CD4-positive, alpha-beta T cell treated with Interleukin-4 for 4 hours (primary cell): ENCODE measurements around the gene MRGPRD.
"Not testable (repeated sequence)": the region's sequence is repeated elsewhere in the genome, so short reads cannot be mapped to it uniquely, and the experiment has no call there.

Source experiments
- DNase-seq: peaks from one replicate; pipeline ENCODE4 v3.0.0-alpha.2; 2020

The MRGPRD gene

DNA sequence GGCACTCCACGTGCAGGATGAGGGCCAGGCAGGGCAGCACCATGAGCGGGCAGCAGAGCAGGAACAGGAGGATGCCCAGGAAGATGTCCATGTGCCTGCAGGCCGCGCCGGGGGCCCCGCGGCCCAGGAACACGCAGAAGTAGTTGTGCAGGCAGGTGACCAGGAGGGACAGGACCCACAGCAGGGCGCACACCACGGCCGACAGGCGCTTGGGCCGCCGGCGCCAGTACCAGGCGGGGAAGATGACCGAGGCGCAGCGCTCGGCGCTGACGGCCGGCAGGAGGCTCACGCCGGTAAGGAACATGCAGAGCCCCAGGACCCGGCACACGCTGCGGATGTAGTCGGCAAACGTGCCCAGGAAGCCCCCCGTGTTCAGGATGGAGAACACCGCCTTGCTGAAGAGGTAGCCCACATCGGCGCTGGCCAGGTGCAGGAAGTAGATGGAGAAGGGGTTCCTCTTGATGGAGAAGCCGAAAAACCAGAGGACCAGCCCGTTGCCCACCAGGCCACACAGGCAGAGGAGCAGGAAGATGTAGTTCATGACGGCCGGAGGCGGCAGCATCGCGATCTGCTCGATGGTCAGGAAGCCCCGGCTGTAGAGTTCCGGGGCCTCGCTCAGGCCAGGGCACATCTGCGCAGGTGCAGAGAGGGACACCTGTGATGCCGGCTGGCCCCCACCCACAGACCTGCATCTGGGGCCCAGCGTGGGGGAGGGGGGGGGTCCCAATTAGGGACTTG lies 25.0 kb upstream of the MRGPRD start:
- DNase-seq = no peak

DNA sequence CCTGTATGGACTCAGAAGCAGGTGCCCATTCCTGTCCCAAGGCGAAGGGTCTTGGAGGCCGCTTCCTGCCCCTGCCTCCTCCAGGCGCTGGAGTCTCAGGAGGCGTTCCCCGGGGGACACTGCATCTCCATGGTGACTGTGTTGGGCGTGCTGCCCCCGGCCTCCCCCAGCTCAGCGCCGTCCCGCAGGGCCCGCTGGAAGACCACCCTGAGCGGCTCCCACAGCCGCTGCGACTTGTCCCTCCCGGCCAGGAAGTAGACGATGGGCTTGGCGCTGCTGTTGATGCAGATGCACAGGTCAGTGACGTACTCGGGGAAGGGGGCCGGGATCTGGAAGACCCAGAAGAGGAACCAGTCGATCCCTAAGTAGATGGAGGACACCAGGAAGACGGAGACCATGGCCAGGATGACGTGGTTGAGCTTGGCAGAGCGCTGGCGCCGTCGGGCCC lies 24.4 kb upstream of the MRGPRD start:
- DNase-seq = no peak

DNA sequence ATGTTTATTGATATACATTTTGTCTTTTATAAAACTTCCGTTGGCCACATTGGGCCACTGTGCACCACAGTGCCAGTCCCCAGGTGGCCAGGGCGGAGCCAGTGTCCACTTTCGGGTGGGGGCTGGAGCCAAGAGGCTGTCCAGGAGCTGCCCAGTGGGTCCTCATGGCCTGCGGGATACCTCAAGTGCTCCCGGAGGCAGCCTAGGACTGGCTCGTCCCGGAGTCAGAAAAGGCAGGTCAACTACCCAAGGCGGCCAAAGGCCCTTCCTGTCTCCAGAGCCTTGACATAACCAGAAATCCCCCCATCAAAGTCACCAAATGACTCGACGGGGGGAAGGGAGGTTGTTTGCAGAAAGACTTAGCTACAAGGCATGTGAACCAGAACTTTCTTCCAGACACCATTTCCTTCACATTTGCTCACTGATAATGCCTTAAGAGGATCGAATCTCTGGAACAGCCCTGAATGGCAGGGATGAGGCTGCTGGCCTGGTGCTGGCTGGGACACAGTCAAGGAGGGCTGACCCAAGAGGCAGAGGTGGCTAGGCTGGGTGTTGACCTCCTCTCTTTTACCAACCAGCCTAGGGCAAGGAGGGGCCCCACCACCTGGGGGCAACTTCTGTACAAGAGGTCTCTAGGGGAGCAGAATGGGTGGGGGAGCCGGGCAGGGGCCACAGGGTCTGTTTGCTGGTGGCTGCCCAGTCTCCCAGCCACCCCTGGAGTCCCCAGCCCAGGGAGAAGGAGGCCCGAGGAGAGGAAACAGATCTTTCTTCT lies 23.8 kb upstream of the MRGPRD start:
- DNase-seq = no peak

DNA sequence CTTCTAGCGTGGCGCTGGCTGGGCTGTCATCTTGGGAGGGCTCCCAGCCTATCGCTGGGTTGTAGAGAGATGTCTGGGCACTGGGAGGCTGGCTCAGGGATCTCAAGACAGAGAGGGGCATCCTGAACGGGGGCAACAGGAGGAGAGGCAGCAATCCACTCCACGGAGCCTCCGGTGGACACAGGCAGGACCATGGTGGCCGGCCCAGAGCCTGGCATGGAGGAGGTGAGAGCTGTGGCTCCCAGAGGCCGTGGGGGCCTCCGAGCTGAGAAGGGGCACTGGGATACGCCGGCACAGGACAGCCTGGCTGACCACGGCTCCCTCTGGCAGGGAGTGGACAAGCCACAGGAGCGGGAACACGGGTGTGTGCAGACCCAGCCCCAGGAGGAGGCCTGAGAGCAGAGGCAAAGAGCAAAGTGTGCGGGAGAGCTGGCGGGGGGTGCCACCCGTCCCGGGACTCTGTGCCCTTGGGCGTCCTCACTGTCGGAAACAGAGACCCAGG lies 23.1 kb upstream of the MRGPRD start:
- DNase-seq = no peak

DNA sequence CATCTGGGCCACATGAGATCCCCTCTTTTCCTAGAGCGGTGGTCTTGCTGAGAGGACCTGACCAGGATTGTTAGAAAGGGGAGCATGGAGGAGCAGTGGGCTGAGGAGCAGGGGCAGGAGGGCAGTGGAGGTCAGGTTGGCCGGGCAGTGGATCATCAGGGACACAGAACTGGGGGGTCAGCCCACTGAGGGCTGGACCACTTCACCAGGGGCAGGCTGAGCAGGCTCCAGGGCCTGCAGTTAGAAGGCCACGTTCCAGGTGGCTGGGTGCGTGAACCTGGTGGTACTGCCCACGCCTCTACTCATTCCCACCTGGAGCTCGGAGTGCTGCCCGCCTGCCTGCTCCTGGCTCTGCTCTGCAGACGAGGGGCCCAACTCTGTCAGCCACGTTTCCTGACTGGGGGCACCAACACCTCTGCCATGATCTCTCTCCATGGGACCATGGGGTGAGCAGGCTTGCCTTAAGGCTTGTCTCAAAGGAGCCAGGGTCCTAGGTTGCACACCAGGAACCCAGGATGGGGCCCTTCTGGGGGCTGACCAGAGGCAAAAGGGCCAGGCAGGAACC lies 22.6 kb upstream of the MRGPRD start:
- DNase-seq = no peak

DNA sequence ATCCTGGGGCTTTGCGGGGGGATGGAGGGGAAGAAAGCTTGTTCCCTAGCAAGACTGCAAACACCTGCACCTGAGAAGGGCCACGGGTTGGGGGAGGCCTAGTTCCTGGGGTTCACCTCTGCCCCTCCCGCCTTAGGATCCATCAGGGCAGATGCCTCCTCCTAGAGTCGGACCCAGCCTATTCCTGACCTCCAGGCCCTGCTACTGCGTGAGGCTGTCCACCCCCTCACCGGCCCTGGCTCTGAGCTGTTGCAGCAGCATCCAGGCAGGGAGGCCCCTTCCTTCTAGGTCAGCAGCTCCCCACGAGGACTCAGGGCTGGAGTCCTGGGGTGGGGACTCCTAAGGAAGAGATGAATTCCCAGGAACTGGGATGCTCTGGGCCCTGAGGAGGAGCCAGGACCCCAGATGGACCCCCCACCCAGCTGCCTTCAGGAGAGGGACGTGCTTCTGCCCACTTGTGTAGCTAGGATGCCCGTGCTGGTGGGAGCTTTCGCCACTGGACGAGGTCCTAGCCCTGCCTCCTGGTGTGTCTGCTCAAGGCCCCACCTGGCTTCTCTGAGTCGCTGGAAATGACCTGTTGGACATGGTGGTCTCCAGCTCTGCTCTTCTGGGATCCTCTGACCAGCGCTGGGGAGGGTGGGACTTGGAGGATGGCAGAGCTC lies 21.9 kb upstream of the MRGPRD start:
- DNase-seq = no peak

DNA sequence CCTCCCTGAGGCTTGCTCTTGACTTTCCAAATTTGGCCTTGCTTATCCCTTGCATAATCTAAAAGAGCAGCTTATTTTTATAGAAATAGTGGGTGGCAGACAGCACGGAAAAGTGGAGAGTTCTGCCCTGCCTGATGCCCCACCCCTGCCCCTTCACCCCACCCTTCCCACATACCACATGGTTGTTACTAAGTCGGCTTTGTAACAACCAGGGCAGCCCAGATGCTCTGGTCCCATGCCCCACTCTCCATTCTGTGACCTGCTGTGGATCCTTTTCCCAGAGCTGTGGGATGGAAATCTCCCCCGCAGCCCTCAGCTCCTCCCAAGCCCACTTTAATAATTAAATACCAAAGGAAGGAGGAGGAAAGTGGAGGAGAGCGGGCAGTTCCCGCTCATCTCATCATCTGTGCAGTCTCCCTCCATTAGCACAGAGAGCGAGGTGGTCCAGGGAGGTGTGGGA lies 21.4 kb upstream of the MRGPRD start:
- DNase-seq = no peak

DNA sequence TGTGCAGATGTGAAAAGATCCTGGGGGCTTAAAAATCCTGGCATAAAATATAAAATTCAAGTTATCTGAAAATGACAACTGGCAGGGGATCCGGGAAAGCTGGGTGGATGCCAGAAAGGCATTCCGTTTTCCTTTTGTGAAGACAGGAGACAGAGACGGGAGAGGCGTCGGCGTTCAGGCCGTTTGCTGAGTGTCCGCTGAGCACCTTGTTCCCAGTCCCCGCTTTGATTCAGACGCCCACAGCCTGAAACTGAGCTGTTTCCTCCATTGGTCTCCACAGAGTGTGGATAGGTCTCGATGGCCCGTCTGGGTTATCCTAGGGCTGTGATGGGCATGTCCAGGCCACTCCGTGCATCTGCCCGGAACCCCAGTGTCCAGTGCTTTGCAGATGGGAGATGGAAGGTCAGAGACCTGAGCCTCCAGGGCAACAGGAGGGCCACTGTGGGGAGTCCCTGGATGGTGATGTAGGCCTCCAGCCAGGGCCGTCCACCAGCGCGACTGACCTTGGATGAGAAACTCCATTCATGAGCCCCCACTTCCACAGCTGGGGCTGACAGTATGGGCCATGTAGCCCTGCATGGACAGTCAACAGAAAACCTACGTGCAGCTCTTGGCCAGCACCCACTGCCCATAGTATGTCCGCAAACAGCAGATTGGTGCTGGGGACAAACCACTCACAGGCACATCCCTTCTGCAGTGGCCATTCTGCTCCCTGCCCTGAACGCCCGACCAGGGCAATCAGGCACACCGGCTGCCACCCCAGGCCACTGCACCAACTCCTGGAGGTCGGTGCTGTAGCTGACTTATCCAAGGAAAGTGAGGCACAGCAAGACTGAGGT lies 20.7 kb upstream of the MRGPRD start:
- no peak for DNase-seq

DNA sequence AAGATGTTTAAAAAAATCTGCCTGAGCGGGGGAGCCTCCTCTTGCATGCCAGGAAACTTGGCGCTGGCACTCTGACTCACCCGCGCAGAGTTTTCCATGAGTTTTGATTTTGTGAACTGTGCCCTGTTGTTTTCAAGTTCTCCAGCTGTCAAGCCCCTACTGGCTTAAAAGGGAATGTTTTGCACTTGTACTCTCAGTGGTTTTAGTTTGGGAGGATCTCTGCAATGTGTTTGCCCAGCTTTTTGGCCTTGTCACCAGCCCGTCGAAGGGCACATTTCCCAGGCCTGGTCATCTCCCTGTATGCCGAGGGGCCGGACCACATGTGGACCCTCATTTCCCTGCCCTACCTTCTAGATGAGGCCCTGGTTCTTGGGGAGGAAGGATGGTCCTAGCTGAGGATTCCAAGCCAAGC lies 20.1 kb upstream of the MRGPRD start:
- DNase-seq = no peak

DNA sequence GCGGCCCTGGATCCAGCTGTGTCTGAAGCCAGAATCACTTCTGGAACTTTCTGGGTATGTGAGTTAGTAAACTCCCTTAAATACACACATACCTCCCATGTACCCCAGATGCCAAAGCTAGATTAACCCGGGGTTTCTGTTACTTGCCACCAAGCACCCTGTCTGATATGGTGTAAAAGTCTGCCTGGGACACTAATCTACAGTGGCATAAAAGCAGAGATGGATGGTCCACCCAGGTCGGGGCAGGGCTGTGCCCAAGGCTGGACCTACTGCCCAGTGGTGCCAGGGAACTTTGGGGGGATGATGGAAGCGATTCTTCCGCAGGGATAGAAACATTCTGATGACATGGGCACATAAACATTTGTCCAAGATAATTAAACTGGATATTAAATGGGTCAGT lies 19.6 kb upstream of the MRGPRD start:
- no peak for DNase-seq

DNA sequence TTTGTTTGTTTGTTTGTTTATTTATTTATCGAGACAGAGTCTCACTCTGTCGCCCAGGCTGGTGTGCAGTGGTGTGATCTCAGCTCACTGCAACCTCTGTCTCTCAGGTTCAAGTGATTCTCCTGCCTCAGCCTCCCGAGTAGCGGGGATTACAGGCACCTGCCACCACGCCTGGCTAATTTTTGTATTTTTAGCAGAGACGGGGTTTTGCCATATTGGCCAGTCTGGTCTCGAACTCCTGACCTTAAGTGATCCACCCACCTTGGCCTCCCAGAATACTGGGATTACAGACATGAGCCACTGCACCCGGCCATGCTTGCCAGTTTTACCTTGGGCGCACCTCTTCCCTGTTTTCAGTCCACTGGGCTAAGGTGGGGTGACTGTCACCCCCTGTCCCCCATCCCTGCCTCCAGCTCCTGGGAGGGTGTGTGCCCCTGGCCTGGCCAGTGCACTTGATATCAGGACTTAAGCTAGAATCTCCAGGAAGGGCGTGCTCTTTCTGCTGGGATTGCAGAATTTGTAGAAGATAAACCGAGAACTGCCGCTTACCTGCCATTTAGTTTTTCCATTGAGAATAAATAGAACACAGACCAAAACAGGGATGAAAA lies 19.1 kb upstream of the MRGPRD start:
- DNase-seq = not testable (repeated sequence)

DNA sequence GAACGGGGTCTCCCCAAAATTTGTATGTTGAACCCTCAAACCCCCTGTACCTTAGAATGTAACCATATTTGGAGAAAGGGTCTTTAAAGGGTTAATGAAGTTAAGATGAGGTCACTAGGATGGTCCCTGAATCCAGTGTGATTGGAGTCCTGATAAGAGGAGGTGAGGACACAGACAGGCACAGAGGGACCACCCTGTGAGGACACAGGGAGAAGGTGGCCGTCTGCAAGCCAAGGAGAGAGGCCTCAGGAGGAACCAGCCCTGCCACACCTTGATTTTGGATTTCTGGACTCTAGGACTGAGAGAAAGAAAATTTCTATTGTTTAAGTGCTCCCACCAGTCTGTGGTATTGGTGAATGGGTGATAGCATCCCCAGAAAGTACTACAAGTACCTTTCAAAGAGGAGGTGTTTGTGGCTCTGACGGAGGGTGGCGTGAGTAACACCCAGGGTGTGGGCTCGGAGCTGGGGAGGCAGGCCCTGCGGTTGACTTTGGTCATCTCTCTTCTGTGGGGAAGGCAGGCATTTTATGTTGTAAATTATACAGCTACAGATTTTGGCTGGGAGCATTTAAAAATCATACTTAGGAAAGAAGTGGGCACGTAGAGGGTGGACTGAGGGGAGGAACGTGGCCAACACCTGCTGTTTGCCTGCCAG lies 18.4 kb upstream of the MRGPRD start:
- DNase-seq = no peak

DNA sequence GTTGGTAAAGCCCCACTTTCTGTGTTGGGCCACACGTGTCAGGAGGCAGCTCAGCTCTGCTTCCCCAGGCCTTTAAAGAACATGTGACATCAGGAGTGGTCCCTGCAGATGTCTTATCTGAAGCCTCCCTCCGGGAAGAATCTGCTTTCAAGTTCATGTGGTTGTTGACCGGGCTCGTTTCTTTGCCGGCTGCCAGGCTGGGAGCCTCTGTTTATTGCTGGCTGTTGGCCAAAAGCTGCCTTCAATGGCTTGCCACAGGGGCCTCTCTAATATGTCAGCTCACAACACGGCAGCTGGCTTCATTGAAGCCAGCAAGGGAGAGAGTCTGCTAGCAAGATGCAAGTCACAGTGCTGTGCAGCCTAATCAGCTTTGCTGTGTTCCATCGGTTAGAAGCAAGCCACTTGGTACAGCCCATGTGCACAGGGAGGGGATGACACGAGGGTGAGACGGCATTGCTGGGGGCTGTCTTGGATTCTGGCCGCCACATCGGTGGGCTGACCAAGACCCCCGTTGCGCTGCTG lies 17.7 kb upstream of the MRGPRD start:
- DNase-seq = no peak

DNA sequence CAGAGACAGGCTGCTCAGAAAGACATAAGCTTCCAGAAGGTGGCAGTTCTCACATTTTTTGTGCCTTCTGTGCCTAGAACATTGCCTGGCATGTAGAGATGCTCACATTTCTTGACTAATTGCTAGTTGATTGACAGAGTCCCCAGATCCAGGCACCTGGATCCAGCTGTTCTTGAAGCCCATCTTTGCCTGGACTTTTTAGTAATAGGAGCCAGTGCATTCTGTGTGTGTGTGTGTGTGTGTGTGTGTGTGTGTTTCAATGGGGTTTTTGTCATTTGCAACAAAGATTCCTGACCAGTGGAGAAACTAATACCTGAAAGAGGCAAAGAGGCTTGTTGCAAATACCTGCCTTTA lies 17.2 kb upstream of the MRGPRD start:
- no peak for DNase-seq

DNA sequence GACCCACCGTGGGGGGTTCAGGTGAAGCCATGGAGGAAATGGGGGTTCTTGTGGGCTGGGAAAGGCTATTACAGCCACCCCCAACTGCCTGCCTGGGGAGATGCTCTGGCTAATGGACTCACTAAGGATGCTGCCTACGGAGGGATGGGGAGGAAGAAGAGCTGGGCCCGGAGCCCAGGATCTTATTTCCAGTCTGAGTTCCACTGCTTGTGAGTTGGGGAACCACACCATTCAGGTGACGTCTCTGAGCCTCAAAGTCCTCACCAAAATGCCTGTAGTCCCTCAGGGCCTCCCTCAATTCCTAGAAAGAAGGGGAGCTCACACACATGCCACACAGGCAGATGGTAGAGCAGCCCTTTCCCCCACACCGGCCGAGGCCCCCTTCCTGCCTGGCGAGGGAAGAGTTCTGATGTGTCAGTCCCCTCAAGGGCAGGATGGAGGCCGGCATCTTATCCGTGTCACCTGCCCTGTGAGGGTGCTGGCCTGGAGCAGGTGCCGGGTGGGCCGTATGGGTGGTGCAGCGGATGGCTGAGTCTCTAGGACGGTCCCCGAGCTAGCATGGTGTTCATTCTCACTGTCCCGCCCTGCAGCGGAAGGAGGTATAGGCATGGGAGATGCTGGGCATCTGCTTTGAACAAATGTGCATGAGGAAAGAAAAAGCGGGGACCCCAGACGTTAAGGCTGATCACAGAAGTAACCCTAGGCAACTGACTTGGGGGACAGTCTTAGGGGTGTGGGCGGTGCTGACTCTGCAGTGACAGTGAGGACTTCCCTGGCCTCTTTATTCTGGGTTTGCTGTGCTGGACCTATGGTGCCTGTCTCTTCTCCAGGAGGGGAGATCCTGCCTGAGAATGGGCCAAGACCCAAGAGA lies 16.6 kb upstream of the MRGPRD start:
- no peak for DNase-seq

DNA sequence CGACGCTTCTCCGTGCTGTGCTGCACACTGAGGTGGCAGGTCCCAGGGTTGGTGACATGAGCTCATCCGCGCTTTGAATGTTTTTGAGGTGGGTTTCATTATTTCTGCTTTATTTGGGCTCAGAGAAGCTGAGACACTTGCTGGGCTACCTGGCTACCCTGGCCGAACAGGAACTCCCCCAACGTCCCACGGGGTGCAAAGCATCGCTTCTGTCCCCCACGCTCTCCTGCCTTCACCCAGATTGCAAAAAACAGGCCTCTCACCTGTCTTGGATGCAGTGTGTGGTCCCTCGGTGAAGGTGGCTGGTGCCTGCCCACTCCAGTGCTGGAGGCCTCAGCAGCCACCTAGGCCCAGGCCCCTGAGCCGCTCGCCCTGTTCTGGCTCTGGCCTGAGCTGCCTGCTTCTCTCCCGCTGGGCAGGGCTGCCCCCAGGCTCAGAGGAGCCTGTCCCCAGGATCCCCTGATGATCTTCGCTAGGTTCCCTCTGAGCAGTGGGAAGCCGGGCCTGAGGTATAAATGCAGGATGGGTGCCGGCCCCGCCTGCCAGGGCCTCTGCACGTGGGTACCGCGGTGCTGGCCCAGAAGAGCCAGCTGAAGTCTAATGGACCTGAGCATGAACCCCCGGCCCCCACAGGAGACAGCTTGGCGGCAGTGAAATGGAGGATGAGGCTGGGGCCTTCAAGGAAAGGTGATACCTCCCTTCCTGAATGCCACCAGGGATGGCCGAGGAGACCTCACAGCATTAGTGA lies 15.8 kb upstream of the MRGPRD start:
- DNase-seq = no peak

DNA sequence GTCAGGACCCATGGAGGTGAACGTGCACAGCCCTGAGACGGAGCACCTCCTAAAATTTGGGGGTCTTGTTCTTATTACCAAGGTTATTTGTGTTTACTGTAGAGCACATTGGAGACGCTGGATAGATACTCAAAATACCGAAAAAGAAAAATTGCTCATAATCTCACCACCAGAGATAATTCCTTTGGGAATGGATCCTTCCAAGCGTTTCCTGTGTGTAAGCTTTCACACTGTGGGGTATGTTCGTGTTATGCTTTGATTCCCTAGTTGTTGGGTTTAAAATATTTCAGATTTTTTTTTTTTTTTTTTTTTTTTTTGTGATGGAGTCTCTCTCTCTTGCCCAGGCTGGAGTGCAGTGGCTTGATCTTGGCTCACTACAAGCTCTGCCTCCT lies 14.1 kb upstream of the MRGPRD start:
- no peak for DNase-seq

DNA sequence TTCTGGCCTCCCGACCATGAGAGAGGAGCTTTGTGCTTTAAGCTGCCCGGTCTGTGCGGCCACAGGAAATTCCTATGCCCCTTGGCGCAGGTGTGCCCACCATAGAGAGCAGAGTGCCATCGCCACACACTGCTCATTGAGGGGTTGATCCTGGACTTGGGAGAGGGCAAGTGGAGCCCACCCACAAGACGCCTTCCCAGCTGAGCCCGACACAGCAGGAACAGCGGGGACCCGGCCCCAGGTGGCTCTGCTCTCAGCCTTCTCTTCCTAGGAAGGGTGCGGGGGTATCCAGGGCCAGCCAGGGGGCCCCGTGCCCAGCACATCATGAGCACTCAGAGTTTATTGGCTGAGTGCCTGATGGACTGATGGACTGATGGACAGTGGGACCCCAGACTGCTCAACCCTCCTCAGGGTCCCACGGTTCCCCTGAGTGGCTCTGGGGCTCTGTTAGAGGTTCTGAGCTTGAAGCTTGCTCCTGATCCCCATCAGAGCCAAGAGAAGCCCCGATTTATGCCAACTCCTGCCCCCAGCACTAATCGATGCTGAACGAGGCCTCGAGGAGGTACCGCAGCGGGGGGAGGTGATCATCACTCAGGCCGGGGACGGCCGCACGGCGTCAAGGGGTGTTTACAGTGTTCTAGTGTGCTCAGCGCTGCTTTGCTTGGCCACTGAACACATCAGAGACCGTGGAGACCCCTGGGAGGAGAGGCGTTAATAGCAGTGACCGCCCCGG lies 13.5 kb upstream of the MRGPRD start:
- no peak for DNase-seq

DNA sequence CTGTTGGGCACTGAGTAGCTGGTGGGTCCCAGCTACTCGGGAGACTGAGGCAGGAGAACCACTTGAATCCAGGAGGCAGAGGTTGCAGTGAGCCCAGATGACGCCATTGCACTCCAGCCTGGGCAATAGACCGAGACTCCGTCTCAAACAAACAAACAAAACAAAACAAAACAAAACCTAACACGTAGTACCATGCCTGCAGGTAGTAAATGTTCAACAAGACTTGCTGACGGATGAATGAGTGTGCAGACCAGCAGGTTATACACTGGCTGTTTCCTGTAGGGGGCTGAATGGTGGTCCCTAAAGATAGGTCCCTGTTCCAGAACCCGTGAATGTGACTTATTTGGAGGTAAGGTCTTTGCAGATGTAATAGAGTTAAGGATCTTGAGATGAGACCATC lies 12.8 kb upstream of the MRGPRD start:
- DNase-seq = no peak
